HG03159 (cell line): ENCODE results near the gene CCDC154.
"Not testable (repeated sequence)": the region's sequence is repeated elsewhere in the genome, so short reads cannot be mapped to it uniquely, and the experiment has no call there.

Source experiments
- ATAC-seq: cut with Tn5 transposase; IDR thresholded peaks from one replicate; pipeline ENCODE4 v1.9.1; 2021; ENCODE audit warnings: mild to moderate bottlenecking, moderate library complexity; ENCODE audit not compliant: unreplicated experiment

Gene CCDC154

GRCh38 chr16:1474796-1475551 is 30.6 kb upstream of the CCDC154 start, which contains the start of gene CLCN7:
CLCN7 (minus strand) TSS chr16:1475028; CDS start chr16:1474974, 54 bp downstream.
- ATAC-seq, result peak; percentile 87

GRCh38 chr16:1474082-1474795 is 29.9 kb upstream of the CCDC154 start:
- ATAC-seq, result peak; percentile 23

GRCh38 chr16:1472974-1473373 is 28.6 kb upstream of the CCDC154 start:
- ATAC-seq, result no peak

- ATAC-seq, result no peak
Measured at GRCh38 chr16:1471569-1472194, 27.3 kb upstream of the CCDC154 start.

GRCh38 chr16:1470481-1471251 is 26.3 kb upstream of the CCDC154 start:
- ATAC-seq, result no peak

GRCh38 chr16:1469693-1470201 is 25.4 kb upstream of the CCDC154 start:
- ATAC-seq, result no peak

GRCh38 chr16:1469141-1469540 is 24.8 kb upstream of the CCDC154 start:
- not testable (repeated sequence) for ATAC-seq

- no peak for ATAC-seq
Measured at GRCh38 chr16:1468426-1468810, 24.1 kb upstream of the CCDC154 start.

- no peak for ATAC-seq
Measured at GRCh38 chr16:1466968-1467521, 22.7 kb upstream of the CCDC154 start.

- ATAC-seq, result no peak
Measured at GRCh38 chr16:1466054-1466453, 21.7 kb upstream of the CCDC154 start.

GRCh38 chr16:1465567-1465915 is 21.2 kb upstream of the CCDC154 start:
- no peak for ATAC-seq

GRCh38 chr16:1464894-1465566 is 20.7 kb upstream of the CCDC154 start:
- no peak for ATAC-seq

GRCh38 chr16:1464196-1464893 is 20.0 kb upstream of the CCDC154 start:
- ATAC-seq, result no peak

- ATAC-seq, result no peak
Measured at GRCh38 chr16:1461146-1461545, 16.8 kb upstream of the CCDC154 start.

- no peak for ATAC-seq
Measured at GRCh38 chr16:1460602-1461138, 16.3 kb upstream of the CCDC154 start.

GRCh38 chr16:1459967-1460366 is 15.6 kb upstream of the CCDC154 start:
- no peak for ATAC-seq

GRCh38 chr16:1458977-1459341 is 14.6 kb upstream of the CCDC154 start:
- no peak for ATAC-seq

- no peak for ATAC-seq
Measured at GRCh38 chr16:1458336-1458976, 14.1 kb upstream of the CCDC154 start.
